ENCODE results near the gene KIF26A. TPM values are rescaled to one million over a fixed set of nuclear protein-coding genes. Genes with fewer than 3 reads are reported as not detected.

KIF26A gene
- total and polyA plus RNA-seq, 2 experiments from 2014 or later = 5.6 to 103 TPM

DNA sequence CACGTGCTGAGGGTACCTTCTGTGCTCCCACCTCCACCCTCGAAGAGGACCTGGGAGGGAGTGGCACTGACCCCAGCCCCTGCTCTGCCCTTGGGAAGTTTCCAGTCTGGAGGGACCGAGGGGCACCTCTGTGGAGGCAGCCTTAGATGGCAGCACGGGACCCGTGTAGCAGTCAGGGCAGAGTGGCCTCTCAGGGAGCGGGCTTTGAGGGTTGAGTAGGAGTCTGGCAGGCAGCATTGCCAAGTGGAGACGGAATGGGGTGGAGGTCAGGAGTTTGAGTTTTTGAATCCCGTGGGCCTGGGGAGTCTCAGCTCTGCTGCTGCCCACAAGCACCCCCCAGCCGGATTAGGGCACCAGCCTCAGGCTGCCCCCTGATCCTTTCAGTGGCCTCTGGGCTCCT is 21.6 kb downstream of the KIF26A start:
- DNase-seq (ENCODE audit: low spot score) (no peak), ATAC-seq (no peak)
- no peaks in the 10 kb centered on the region for H3F3A ChIP-seq (replicated peaks; ENCODE audit: low read depth)
- no peaks in the 10 kb centered on the region; the same call in 1 of the 2 replicates for H4K20me1 ChIP-seq (replicated peaks; ENCODE audit: insufficient read depth)
- H3K36me3 ChIP-seq (ENCODE audit: insufficient read depth) = no peaks in the 10 kb centered on the region
- Mint-ChIP-seq H3K36me3 (ENCODE audit: low read depth) (no peaks in the 10 kb centered on the region), H3K27ac (no peak overlapping the region; the same call in 1 of the 2 replicates), H3K4me3 (no peak overlapping the region), H3K9me3 (no peaks in the 10 kb centered on the region), H3K27me3 (ENCODE audit: insufficient read depth, low read depth, poor library complexity) (no peaks in the 10 kb centered on the region), H3K4me1 (no peaks in the 10 kb centered on the region)
- H3K4me2 ChIP-seq = no peak overlapping the region
- no peak overlapping the region for H3K27ac ChIP-seq (ENCODE audit: low read depth)
- H3K4me3 ChIP-seq = no peak overlapping the region
- H2AFZ ChIP-seq = no peak overlapping the region
- no peaks in the 10 kb centered on the region for H3K4me1 ChIP-seq (ENCODE audit: insufficient read depth)
- peaks cover 15% of the 10 kb centered on the region for H3K79me2 ChIP-seq (replicated peaks; ENCODE audit: insufficient read depth)
- TF ChIP-seq, protein P1, sequence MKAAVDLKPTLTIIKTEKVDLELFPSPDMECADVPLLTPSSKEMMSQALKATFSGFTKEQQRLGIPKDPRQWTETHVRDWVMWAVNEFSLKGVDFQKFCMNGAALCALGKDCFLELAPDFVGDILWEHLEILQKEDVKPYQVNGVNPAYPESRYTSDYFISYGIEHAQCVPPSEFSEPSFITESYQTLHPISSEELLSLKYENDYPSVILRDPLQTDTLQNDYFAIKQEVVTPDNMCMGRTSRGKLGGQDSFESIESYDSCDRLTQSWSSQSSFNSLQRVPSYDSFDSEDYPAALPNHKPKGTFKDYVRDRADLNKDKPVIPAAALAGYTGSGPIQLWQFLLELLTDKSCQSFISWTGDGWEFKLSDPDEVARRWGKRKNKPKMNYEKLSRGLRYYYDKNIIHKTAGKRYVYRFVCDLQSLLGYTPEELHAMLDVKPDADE (IDR thresholded peaks at IDR 0.05) = no peak
- TF ChIP-seq NANOG (IDR thresholded peaks at IDR 0.05; ENCODE audit: borderline replicate concordance) (no peak), ZNF331 (CRISPR knock-in tag; IDR thresholded peaks at IDR 0.05; ENCODE audit: low read depth) (no peak)
- TF ChIP-seq, protein P2, sequence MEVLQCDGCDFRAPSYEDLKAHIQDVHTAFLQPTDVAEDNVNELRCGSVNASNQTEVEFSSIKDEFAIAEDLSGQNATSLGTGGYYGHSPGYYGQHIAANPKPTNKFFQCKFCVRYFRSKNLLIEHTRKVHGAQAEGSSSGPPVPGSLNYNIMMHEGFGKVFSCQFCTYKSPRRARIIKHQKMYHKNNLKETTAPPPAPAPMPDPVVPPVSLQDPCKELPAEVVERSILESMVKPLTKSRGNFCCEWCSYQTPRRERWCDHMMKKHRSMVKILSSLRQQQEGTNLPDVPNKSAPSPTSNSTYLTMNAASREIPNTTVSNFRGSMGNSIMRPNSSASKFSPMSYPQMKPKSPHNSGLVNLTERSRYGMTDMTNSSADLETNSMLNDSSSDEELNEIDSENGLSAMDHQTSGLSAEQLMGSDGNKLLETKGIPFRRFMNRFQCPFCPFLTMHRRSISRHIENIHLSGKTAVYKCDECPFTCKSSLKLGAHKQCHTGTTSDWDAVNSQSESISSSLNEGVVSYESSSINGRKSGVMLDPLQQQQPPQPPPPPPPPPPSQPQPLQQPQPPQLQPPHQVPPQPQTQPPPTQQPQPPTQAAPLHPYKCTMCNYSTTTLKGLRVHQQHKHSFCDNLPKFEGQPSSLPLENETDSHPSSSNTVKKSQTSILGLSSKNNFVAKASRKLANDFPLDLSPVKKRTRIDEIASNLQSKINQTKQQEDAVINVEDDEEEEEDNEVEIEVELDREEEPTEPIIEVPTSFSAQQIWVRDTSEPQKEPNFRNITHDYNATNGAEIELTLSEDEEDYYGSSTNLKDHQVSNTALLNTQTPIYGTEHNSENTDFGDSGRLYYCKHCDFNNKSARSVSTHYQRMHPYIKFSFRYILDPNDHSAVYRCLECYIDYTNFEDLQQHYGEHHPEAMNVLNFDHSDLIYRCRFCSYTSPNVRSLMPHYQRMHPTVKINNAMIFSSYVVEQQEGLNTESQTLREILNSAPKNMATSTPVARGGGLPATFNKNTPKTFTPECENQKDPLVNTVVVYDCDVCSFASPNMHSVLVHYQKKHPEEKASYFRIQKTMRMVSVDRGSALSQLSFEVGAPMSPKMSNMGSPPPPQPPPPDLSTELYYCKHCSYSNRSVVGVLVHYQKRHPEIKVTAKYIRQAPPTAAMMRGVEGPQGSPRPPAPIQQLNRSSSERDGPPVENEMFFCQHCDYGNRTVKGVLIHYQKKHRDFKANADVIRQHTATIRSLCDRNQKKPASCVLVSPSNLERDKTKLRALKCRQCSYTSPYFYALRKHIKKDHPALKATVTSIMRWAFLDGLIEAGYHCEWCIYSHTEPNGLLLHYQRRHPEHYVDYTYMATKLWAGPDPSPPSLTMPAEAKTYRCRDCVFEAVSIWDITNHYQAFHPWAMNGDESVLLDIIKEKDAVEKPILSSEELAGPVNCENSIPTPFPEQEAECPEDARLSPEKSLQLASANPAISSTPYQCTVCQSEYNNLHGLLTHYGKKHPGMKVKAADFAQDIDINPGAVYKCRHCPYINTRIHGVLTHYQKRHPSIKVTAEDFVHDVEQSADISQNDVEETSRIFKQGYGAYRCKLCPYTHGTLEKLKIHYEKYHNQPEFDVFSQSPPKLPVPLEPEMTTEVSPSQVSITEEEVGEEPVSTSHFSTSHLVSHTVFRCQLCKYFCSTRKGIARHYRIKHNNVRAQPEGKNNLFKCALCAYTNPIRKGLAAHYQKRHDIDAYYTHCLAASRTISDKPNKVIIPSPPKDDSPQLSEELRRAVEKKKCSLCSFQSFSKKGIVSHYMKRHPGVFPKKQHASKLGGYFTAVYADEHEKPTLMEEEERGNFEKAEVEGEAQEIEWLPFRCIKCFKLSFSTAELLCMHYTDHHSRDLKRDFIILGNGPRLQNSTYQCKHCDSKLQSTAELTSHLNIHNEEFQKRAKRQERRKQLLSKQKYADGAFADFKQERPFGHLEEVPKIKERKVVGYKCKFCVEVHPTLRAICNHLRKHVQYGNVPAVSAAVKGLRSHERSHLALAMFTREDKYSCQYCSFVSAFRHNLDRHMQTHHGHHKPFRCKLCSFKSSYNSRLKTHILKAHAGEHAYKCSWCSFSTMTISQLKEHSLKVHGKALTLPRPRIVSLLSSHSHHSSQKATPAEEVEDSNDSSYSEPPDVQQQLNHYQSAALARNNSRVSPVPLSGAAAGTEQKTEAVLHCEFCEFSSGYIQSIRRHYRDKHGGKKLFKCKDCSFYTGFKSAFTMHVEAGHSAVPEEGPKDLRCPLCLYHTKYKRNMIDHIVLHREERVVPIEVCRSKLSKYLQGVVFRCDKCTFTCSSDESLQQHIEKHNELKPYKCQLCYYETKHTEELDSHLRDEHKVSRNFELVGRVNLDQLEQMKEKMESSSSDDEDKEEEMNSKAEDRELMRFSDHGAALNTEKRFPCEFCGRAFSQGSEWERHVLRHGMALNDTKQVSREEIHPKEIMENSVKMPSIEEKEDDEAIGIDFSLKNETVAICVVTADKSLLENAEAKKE (CRISPR knock-in tag; IDR thresholded peaks at IDR 0.05) = no peak
- H3K27me3 ChIP-seq (ENCODE audit: insufficient read depth) = no peaks in the 10 kb centered on the region
- no peaks in the 10 kb centered on the region for H3K9me2 ChIP-seq (ENCODE audit: insufficient read depth)
